ENCODE results near the gene NIP7. TPM values are rescaled to one million over a fixed set of nuclear protein-coding genes. Genes with fewer than 3 reads are reported as not detected.

The NIP7 gene
- total RNA-seq, 1 experiment from 2014 or later, result 26.8 TPM

DNA sequence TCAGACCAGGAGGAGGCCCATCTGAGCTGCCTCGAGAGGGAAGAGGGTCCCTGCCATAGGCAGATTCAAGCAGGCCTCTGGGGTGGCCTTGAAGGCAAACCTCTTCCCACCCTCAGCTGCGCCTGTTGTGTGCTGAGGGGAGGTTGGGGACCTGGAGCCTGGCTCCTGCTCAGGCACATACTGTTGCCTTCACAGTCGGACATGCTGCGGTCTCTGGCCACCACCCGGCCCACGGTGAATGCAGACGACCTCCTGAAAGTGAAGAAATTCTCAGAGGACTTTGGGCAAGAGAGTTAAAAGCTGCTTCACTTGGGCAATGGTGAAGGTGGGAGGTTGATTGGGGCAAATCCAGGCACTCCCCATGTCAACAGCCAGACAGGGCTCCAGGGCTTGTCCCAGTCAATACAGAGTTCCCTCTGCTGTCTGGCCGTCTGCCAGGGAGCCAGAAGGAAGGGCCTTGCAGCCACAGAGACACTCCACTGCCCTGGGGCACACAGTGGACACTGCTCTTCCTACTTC is 15.5 kb upstream of the NIP7 start:
- H3K4me1 ChIP-seq (replicated peaks), result peaks cover 8% of the 10 kb centered on the region
- H3K4me3 ChIP-seq, result no peak overlapping the region
- H3K27ac ChIP-seq, result no peak overlapping the region
- peaks cover 96% of the 10 kb centered on the region for H3K36me3 ChIP-seq
- no peaks in the 10 kb centered on the region for H3K9me3 ChIP-seq (replicated peaks)
- H3K27me3 ChIP-seq (replicated peaks), result no peaks in the 10 kb centered on the region
- DNase-seq (ENCODE audit: low read depth in 1 of 2, low spot score in 2 of 2), result no peak

DNA sequence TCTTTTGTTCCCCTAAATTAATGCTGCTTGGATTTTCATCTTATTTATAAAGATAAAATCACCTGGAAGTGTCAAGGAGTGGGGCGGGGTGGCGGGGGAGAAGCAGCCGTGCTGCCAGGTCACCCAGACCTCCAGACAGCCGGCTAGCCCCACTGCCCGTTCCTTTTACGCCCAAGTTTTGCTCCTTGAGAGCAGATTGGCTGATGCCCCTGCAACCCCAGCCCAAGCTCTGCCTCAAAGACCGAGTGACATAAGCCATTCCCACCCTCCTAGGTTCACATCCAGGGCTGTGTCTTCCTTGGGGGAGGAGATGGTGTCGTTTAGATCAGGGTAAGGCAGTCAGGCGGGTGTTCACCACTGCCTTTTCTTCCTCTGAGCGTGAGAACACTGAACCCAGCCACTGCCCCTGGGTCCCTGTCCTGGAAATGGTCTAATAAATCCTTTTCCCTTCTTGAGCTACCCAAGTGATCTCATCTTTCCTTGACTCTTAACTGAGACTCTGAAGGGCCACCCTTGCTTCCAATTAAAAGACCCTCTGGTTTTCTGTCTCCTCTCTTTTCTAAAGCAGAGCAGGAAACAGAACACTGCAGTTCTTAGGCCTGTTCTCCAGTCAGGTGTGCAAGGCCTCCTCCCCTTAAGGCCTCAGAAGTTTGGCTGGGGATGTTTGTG is 14.9 kb upstream of the NIP7 start:
- Histone ChIP-seq H3K27me3 (replicated peaks) (no peaks in the 10 kb centered on the region), H3K36me3 (peaks cover 94% of the 10 kb centered on the region)

DNA sequence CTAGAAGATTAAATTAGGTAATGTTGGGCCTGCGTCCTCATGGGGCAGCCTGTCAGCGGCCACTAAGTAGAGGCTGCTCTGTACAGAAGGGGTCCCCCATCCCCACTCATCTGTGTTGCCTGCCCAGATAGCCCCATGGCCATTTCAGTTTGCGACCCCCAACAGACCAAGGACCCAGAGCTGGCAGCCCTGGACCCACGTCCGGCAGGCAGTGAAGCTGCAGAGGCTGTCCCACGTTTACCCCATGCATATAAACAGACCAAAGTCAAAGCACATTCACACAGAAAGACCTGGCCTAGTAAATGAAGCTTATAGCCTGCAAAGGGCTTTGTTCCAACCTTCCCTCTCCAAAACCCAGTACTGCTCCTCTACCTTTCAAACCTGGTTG is 13.8 kb upstream of the NIP7 start:
- Histone ChIP-seq H3K27me3 (replicated peaks) (no peaks in the 10 kb centered on the region), H3K27ac (no peak overlapping the region), H3K36me3 (peaks cover 92% of the 10 kb centered on the region), H3K4me1 (replicated peaks) (peaks cover 23% of the 10 kb centered on the region), H3K4me3 (no peak overlapping the region), H3K9me3 (replicated peaks) (0 out of 2 replicates have a peak, but pooled peaks cover 3% of the 10 kb centered on the region)
- DNase-seq (ENCODE audit: low read depth in 1 of 2, low spot score in 2 of 2), result no peak

More for the DNA sequence above, 14.9 kb upstream of the NIP7 start:
- Histone ChIP-seq H3K4me3 (no peak overlapping the region), H3K4me1 (replicated peaks) (peaks cover 15% of the 10 kb centered on the region), H3K9me3 (replicated peaks) (no peaks in the 10 kb centered on the region), H3K27ac (no peak overlapping the region)
- no peak for DNase-seq (ENCODE audit: low read depth in 1 of 2, low spot score in 2 of 2)

GRCh38 chr16:69326172-69326873 is 13.2 kb upstream of the NIP7 start:
- peaks cover 26% of the 10 kb centered on the region for H3K4me1 ChIP-seq (replicated peaks)
- H3K36me3 ChIP-seq, result peaks cover 90% of the 10 kb centered on the region
- DNase-seq (ENCODE audit: low read depth in 1 of 2, low spot score in 2 of 2), result no peak
- H3K27ac ChIP-seq, result no peak overlapping the region
- H3K4me3 ChIP-seq, result no peak overlapping the region
- H3K27me3 ChIP-seq (replicated peaks), result no peaks in the 10 kb centered on the region
- H3K9me3 ChIP-seq (replicated peaks), result 0 out of 2 replicates have a peak, but pooled peaks cover 3% of the 10 kb centered on the region

- Histone ChIP-seq H3K27ac (no peak overlapping the region), H3K27me3 (replicated peaks) (no peaks in the 10 kb centered on the region), H3K4me1 (replicated peaks) (peaks cover 26% of the 10 kb centered on the region), H3K36me3 (peaks cover 87% of the 10 kb centered on the region), H3K4me3 (no peak overlapping the region), H3K9me3 (replicated peaks) (0 out of 2 replicates have a peak, but pooled peaks cover 3% of the 10 kb centered on the region)
- DNase-seq (ENCODE audit: low read depth in 1 of 2, low spot score in 2 of 2), result no peak
These were observed 11.8 kb upstream of the NIP7 start for GRCh38 chr16:69327585-69328310.

DNA sequence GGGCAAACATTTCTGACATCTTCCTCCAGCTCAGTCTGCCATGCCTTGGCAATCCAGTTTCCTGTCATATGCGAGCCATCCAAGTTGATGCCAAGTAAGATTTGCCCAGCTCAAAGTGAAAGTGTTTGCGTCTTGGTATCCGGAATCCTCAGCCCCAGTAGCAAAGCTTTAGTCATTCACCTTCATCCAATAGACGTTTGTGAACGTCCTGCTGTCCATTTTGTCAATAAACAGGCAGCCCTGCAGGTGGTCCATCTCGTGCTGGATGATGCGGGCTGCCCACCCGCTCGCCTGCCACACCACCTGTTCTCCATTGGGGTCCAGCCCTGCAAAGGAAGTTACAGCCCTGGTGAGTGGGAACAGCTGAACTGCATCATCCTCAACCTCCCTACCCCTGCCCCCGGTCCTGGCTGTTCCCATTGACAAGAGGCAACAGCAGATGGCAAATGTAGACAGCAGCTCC is 10.7 kb upstream of the NIP7 start:
- H3K4me3 ChIP-seq, result peak overlapping the region; percentile 94
- peaks cover 26% of the 10 kb centered on the region for H3K4me1 ChIP-seq (replicated peaks)
- no peak overlapping the region for H3K27ac ChIP-seq
- H3K36me3 ChIP-seq, result peaks cover 84% of the 10 kb centered on the region
- 0 out of 2 replicates have a peak, but pooled peaks cover 3% of the 10 kb centered on the region for H3K9me3 ChIP-seq (replicated peaks)
- no peaks in the 10 kb centered on the region for H3K27me3 ChIP-seq (replicated peaks)
- DNase-seq (ENCODE audit: low read depth in 1 of 2, low spot score in 2 of 2), result peak in 1 of 2 experiments; percentile 29

- H3K4me3 ChIP-seq, result peak overlapping the region; percentile 94
- H3K9me3 ChIP-seq (replicated peaks), result 0 out of 2 replicates have a peak, but pooled peaks cover 3% of the 10 kb centered on the region
- no peaks in the 10 kb centered on the region for H3K27me3 ChIP-seq (replicated peaks)
- peaks cover 26% of the 10 kb centered on the region for H3K4me1 ChIP-seq (replicated peaks)
- H3K36me3 ChIP-seq, result peaks cover 84% of the 10 kb centered on the region
- H3K27ac ChIP-seq, result peak overlapping the region; percentile 2; the same call in 1 of the 2 replicates
- DNase-seq (ENCODE audit: low read depth in 1 of 2, low spot score in 2 of 2), result peak in 1 of 2 experiments; percentile 50
These were observed 9.9 kb upstream of the NIP7 start for GRCh38 chr16:69329369-69330285.

GRCh38 chr16:69330286-69331109 is 9.1 kb upstream of the NIP7 start, which contains the start of gene PDF:
PDF (minus strand) TSS chr16:69330588; CDS start chr16:69330570, 18 bp downstream.
- H3K9me3 ChIP-seq (replicated peaks), result 0 out of 2 replicates have a peak, but pooled peaks cover 3% of the 10 kb centered on the region
- H3K27ac ChIP-seq, result peak within 1 kb of the TSS; percentile 61
- no peaks in the 10 kb centered on the region for H3K27me3 ChIP-seq (replicated peaks)
- DNase-seq (ENCODE audit: low read depth in 1 of 2, low spot score in 2 of 2), result peak; percentile 93 to 97
- peak within 1 kb of the TSS; percentile 94 for H3K4me3 ChIP-seq
- peaks cover 26% of the 10 kb centered on the region for H3K4me1 ChIP-seq (replicated peaks)
- peaks cover 85% of the 10 kb centered on the region for H3K36me3 ChIP-seq

- Histone ChIP-seq H3K4me3 (no peak overlapping the region), H3K36me3 (peaks cover 59% of the 10 kb centered on the region), H3K9me3 (replicated peaks) (0 out of 2 replicates have a peak, but pooled peaks cover 3% of the 10 kb centered on the region), H3K4me1 (replicated peaks) (peaks cover 19% of the 10 kb centered on the region), H3K27ac (no peak overlapping the region), H3K27me3 (replicated peaks) (no peaks in the 10 kb centered on the region)
- DNase-seq (ENCODE audit: low read depth in 1 of 2, low spot score in 2 of 2), result no peak
These were observed 4.9 kb upstream of the NIP7 start for GRCh38 chr16:69334696-69335095.

DNA sequence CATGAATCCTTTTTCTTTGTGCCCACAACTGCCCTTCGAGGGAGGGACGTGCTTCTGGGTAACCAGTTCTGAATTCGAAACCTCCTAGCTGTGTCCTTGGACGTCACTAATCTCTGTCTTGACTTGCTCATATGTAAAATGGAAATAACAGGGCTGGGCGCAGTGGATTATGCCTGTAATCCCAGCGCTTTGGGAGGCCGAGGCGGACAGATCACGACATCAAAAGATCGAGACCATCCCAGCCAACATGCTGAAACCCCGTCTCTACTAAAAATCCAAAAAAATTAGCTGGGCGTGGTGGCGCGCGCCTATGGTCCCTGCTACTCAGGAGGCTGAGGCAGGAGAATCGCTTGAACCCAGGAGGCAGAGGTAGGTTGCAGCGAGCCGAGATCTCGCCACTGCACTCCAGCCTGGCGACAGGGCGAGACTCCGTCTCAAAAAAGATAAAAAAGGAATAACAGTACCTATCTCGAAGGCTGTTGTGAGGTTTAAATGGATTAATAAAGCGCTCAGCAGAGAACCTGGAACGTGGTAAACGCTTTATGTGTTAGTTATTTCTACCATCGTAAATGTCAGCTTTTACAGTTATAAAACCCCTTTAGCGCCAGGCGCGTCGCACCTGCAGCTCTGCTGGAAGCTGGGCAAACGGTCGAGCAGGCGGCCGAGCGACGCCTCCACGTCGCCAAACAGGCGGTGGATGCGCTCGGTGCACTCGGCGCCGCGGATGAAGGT is 849 bp upstream of the NIP7 start:
- Histone ChIP-seq H3K36me3 (peaks cover 63% of the 10 kb centered on the region), H3K4me1 (replicated peaks) (peaks cover 7% of the 10 kb centered on the region)

DNA sequence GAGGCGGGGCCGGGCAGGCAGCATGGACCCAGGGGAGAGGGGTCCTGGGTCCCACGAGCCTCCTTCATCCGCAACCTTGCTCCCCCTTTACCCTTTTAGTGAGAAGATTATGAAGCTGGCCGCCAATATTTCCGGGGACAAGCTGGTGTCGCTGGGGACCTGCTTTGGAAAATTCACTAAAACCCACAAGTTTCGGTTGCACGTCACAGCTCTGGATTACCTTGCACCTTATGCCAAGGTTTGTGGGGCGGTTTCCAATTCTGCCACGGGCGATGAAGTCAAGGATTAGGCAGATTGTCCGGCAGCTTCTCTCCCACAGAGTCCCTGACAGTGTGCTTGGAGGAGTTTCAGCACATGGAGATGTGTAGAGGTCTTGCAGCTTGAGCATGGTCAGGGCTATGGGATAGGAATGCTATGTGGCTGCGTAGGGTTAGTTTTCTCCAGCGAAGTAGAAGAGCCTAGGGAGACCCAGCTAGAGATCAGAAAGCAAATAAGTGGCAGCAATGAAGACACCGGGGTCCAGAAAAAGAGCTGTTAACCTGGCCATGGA is 598 bp downstream of the NIP7 start:
- H3K4me3 ChIP-seq, result peak overlapping the region; percentile 86
- H3K27ac ChIP-seq, result peak overlapping the region; percentile 37
- peaks cover 7% of the 10 kb centered on the region for H3K4me1 ChIP-seq (replicated peaks)
- H3K36me3 ChIP-seq, result peaks cover 55% of the 10 kb centered on the region
- no peaks in the 10 kb centered on the region for H3K9me3 ChIP-seq (replicated peaks)
- no peaks in the 10 kb centered on the region for H3K27me3 ChIP-seq (replicated peaks)
- no peak for DNase-seq (ENCODE audit: low read depth in 1 of 2, low spot score in 2 of 2)

More for the DNA sequence above, 849 bp upstream of the NIP7 start:
- peak in 1 of 2 experiments; percentile 65 for DNase-seq (ENCODE audit: low read depth in 1 of 2, low spot score in 2 of 2)
- peak overlapping the region; percentile 86 for H3K4me3 ChIP-seq
- H3K9me3 ChIP-seq (replicated peaks), result no peaks in the 10 kb centered on the region
- H3K27ac ChIP-seq, result no peak overlapping the region; the same call in 1 of the 2 replicates
- no peaks in the 10 kb centered on the region for H3K27me3 ChIP-seq (replicated peaks)

All from SJSA1 (cell line).